ENCODE measurements around the gene MAPK10.
"Not testable (repeated sequence)": the region's sequence is repeated elsewhere in the genome, so short reads cannot be mapped to it uniquely, and the experiment has no call there.

The MAPK10 gene

GRCh38 chr4:85965529-85965928 is 394.3 kb downstream of the MAPK10 start:
- Histone ChIP-seq H3K9me3 (ENCODE audit: control insufficient read depth, insufficient read depth, low read depth, low read length) (no peaks in the 10 kb centered on the region), H3K4me3 (ENCODE audit: low read depth, low read length) (no peak overlapping the region), H3K36me3 (ENCODE audit: control insufficient read depth in 2 of 2, insufficient read depth in 1 of 2, low read length in 2 of 2) (no peaks in the 10 kb centered on the region), H3K27ac (ENCODE audit: extremely low read depth, low read depth, low read length) (no peak overlapping the region), H3K4me1 (ENCODE audit: control insufficient read depth, insufficient read depth, low read length) (no peaks in the 10 kb centered on the region)
- CTCF ChIA-PET, result interaction anchor here (1.0 to 4.8 kb wide), 2 partner anchors 9 to 168 kb away, joined by 3 to 28 read pairs; no protein-coding TSS in a partner anchor
- TF ChIP-seq ZNF169 (tag by site-specific recombination; IDR thresholded peaks at IDR 0.05) (no peak), ZNF449 (tag by site-specific recombination; IDR thresholded peaks at IDR 0.05) (no peak), ZNF791 (tag by site-specific recombination; IDR thresholded peaks at IDR 0.05) (no peak), ZBTB11 (tag by site-specific recombination; conservative IDR thresholded peaks at IDR 0.05; ENCODE audit: low read depth) (no peak), ZNF416 (tag by site-specific recombination; IDR thresholded peaks at IDR 0.05) (no peak), ZNF248 (tag by site-specific recombination; IDR thresholded peaks at IDR 0.05) (no peak), SETDB1 (IDR thresholded peaks at IDR 0.05; ENCODE audit: insufficient read length, low read length) (no peak), ZBTB26 (tag by site-specific recombination; optimal IDR thresholded peaks at IDR 0.05) (no peak), GLIS2 (tag by site-specific recombination; IDR thresholded peaks at IDR 0.05) (no peak), ZNF488 (tag by site-specific recombination; IDR thresholded peaks at IDR 0.05) (no peak), ZNF140 (tag by site-specific recombination; IDR thresholded peaks at IDR 0.05) (no peak), ZNF426 (tag by site-specific recombination; IDR thresholded peaks at IDR 0.05) (no peak), ZNF677 (tag by site-specific recombination; IDR thresholded peaks at IDR 0.05) (no peak), ZSCAN16 (tag by site-specific recombination; IDR thresholded peaks at IDR 0.05) (no peak), ZNF544 (tag by site-specific recombination; IDR thresholded peaks at IDR 0.05) (no peak), ZEB2 (tag by site-specific recombination; IDR thresholded peaks at IDR 0.05) (no peak)
- POLR2A ChIA-PET, result no interaction called here

- H3K36me3 ChIP-seq (ENCODE audit: control insufficient read depth in 2 of 2, insufficient read depth in 1 of 2, low read length in 2 of 2); POLR2A ChIA-PET: not testable (repeated sequence)
- CTCF ChIA-PET, result interaction anchor here (1.0 to 4.8 kb wide), 2 partner anchors 9 to 167 kb away, joined by 3 to 28 read pairs; no protein-coding TSS in a partner anchor
Observed at GRCh38 chr4:85965017-85965416, 394.8 kb downstream of the MAPK10 start.

More at GRCh38 chr4:85965017-85965416, 394.8 kb downstream of the MAPK10 start:
- not testable (repeated sequence) for H3K9me3 ChIP-seq (ENCODE audit: control insufficient read depth, insufficient read depth, low read depth, low read length); H3K27ac ChIP-seq (ENCODE audit: extremely low read depth, low read depth, low read length); H3K4me1 ChIP-seq (ENCODE audit: control insufficient read depth, insufficient read depth, low read length); H3K4me3 ChIP-seq (ENCODE audit: low read depth, low read length)

Data from HEK293 (cell line).